ENCODE data around the gene CEACAM19. TPM values are rescaled to one million over a fixed set of nuclear protein-coding genes. Genes with fewer than 3 reads are reported as not detected.
"Not testable (repeated sequence)": the region's sequence is repeated elsewhere in the genome, so short reads cannot be mapped to it uniquely, and the experiment has no call there.

CEACAM19 gene
- total and polyA plus RNA-seq, 2 of the 4 experiments (the other 2 are of a cell fraction) = 0.72 to 9.3 TPM

GRCh38 chr19:44684396-44684795 lies 13.1 kb downstream of the CEACAM19 start:
- H3K4me2 ChIP-seq (ENCODE audit: low read depth, low read length); DNase-seq; H3K9me3 ChIP-seq (ENCODE audit: control insufficient read depth, insufficient read depth, low read length); CTCF ChIA-PET; ATAC-seq (ENCODE audit: low read depth); H2BK15ac ChIP-seq (ENCODE audit: low read depth, low read length); H3K56ac ChIP-seq (ENCODE audit: extremely low read depth, insufficient read depth, low read length); POLR2A ChIA-PET (ENCODE audit: unreplicated experiment); dilution Hi-C loops (cut with HindIII; ENCODE audit: low sequenced_read_pairs, unreplicated experiment); H4K20me1 ChIP-seq (ENCODE audit: insufficient read depth, low read length); intact Hi-C loops (cut with micrococcal nuclease); H3K23ac ChIP-seq (ENCODE audit: low read depth, low read length); H3K79me1 ChIP-seq (ENCODE audit: low read depth in 1 of 2, low read length in 2 of 2); H3K9ac ChIP-seq (ENCODE audit: low read depth, low read length); H2AFZ ChIP-seq (replicated peaks; ENCODE audit: low read length, poor library complexity); H3K18ac ChIP-seq (ENCODE audit: low read depth, low read length); H3K4me3 ChIP-seq (ENCODE audit: insufficient read depth, low read depth, low read length); H3K9me1 ChIP-seq (ENCODE audit: insufficient read depth, low read length); H3K4me1 ChIP-seq (ENCODE audit: control insufficient read depth, insufficient read depth, low read length); BruUV-seq (replicated peaks); H4K5ac ChIP-seq (ENCODE audit: low read depth, low read length); H3K27me3 ChIP-seq (ENCODE audit: control insufficient read depth, insufficient read depth, low read length): not testable (repeated sequence)
- peak overlapping the region; percentile 82 for H3K27ac ChIP-seq (ENCODE audit: insufficient read depth, low read length)
- H3K14ac ChIP-seq (replicated peaks; ENCODE audit: low read depth, low read length) = peak overlapping the region; percentile 52; the same call in 1 of the 2 replicates
- peaks cover 16% of the 10 kb centered on the region; the same call in 1 of the 2 replicates for H3K36me3 ChIP-seq (ENCODE audit: control insufficient read depth, insufficient read depth, low read length)
- peak overlapping the region; percentile 49 for H3K4ac ChIP-seq (ENCODE audit: low read depth, low read length)
- peak overlapping the region; percentile 78 for H2BK120ac ChIP-seq (ENCODE audit: low read depth, low read length)
- H4K8ac ChIP-seq (ENCODE audit: low read depth in 2 of 2, low read length in 2 of 2) = peak overlapping the region; percentile 46 to 99
- peak overlapping the region; percentile 51 for H4K91ac ChIP-seq (ENCODE audit: insufficient read depth, low read depth, low read length)
- peak overlapping the region; percentile 76 for H2AK9ac ChIP-seq (replicated peaks; ENCODE audit: low read depth, low read length, poor library complexity)
- H2BK20ac ChIP-seq (ENCODE audit: low read depth, low read length) = peak overlapping the region; percentile 66; the same call in 1 of the 2 replicates
- H2AK5ac ChIP-seq (ENCODE audit: low read depth, low read length) = peak overlapping the region; percentile 88
- H2BK5ac ChIP-seq (ENCODE audit: low read depth, low read length, poor library complexity, severe bottlenecking) = peak overlapping the region; percentile 99
- whole genome bisulfite sequencing, 2 experiments (ENCODE audit: extremely low coverage in 2 of 2, insufficient read length in 1 of 2) = 100% methylated on average over 1 to 3 of the region's 3 CpGs
- in situ Hi-C loops (cut with MboI; ENCODE audit: low sequenced_read_pairs) = loop anchor here (10.0 kb wide), 1 partner anchor 270 kb away; the partner anchor contains the start of gene CLPTM1

Measured in IMR-90 (cell line).